Skeletal muscle satellite cell (primary cell): ENCODE measurements around the gene PET100.
A peak's percentile ranks its signal among the peaks of the same experiment; 100 is the strongest.

ENCODE experiments used
- H3K27me3 ChIP-seq: 2 replicates; pipeline ENCODE4 v1.7.0; 2013; ENCODE audit warnings: low read length; ENCODE audit not compliant: control insufficient read depth, insufficient read depth
- H3K36me3 ChIP-seq: 2 replicates; pipeline ENCODE4 v1.7.0; 2013; ENCODE audit warnings: mild to moderate bottlenecking, control low read depth, low read length; ENCODE audit not compliant: insufficient read depth
- H3K4me1 ChIP-seq: 2 replicates; pipeline ENCODE4 v1.7.0; 2013; ENCODE audit warnings: low read length; ENCODE audit not compliant: control insufficient read depth, insufficient read depth
- H3K4me2 ChIP-seq: 2 replicates; pipeline ENCODE4 v1.7.0; 2013; ENCODE audit warnings: mild to moderate bottlenecking, low read length
- H3K4me3 ChIP-seq: 2 replicates; pipeline ENCODE4 v1.7.0; 2013; ENCODE audit warnings: low read length
- H3K9ac ChIP-seq: 2 replicates; pipeline ENCODE4 v1.7.0; 2013; ENCODE audit warnings: mild to moderate bottlenecking, low read depth, low read length, moderate library complexity
- H3K9me3 ChIP-seq: replicated peaks from 2 replicates; pipeline ENCODE4 v1.7.0; 2013; ENCODE audit warnings: mild to moderate bottlenecking, control low read depth, low read length

The PET100 gene

GRCh38 chr19:7624810-7625209 is 4.8 kb upstream of the PET100 start:
- Histone ChIP-seq H3K9ac (no peak overlapping the region), H3K36me3 (peaks cover 49% of the 10 kb centered on the region), H3K4me2 (no peak overlapping the region), H3K27me3 (no peaks in the 10 kb centered on the region), H3K9me3 (no peaks in the 10 kb centered on the region), H3K4me1 (peaks cover 7% of the 10 kb centered on the region), H3K4me3 (no peak overlapping the region)

- H3K4me1 ChIP-seq: peaks cover 14% of the 10 kb centered on the region
- H3K9ac ChIP-seq: no peak overlapping the region
- no peaks in the 10 kb centered on the region for H3K27me3 ChIP-seq
- no peak overlapping the region for H3K4me3 ChIP-seq
- no peaks in the 10 kb centered on the region for H3K9me3 ChIP-seq
- H3K4me2 ChIP-seq: no peak overlapping the region
- H3K36me3 ChIP-seq: peaks cover 41% of the 10 kb centered on the region
These were observed 3.7 kb upstream of the PET100 start for GRCh38 chr19:7625763-7626372.

- Histone ChIP-seq H3K36me3 (peaks cover 31% of the 10 kb centered on the region), H3K9ac (no peak overlapping the region), H3K4me3 (no peak overlapping the region), H3K9me3 (no peaks in the 10 kb centered on the region), H3K4me1 (peaks cover 14% of the 10 kb centered on the region), H3K4me2 (no peak overlapping the region), H3K27me3 (no peaks in the 10 kb centered on the region)
These were observed 2.4 kb upstream of the PET100 start for GRCh38 chr19:7627166-7627565.

- Histone ChIP-seq H3K4me2 (peak overlapping the region; percentile 98), H3K4me1 (peaks cover 14% of the 10 kb centered on the region), H3K27me3 (no peaks in the 10 kb centered on the region), H3K9ac (peak overlapping the region; percentile 98), H3K9me3 (no peaks in the 10 kb centered on the region), H3K36me3 (peaks cover 16% of the 10 kb centered on the region), H3K4me3 (peak overlapping the region; percentile 92)
These were observed 843 bp upstream of the PET100 start for GRCh38 chr19:7628589-7629311.

GRCh38 chr19:7631577-7631976 is 2.0 kb downstream of the PET100 start:
- H3K4me1 ChIP-seq: peaks cover 14% of the 10 kb centered on the region
- no peak overlapping the region for H3K4me2 ChIP-seq
- H3K9me3 ChIP-seq: no peaks in the 10 kb centered on the region
- peaks cover 16% of the 10 kb centered on the region for H3K27me3 ChIP-seq
- H3K4me3 ChIP-seq: no peak overlapping the region
- no peak overlapping the region for H3K9ac ChIP-seq
- peaks cover 5% of the 10 kb centered on the region for H3K36me3 ChIP-seq

- Histone ChIP-seq H3K9ac (no peak overlapping the region), H3K4me1 (peaks cover 14% of the 10 kb centered on the region), H3K4me3 (no peak overlapping the region), H3K27me3 (peaks cover 21% of the 10 kb centered on the region), H3K4me2 (no peak overlapping the region), H3K36me3 (no peaks in the 10 kb centered on the region), H3K9me3 (no peaks in the 10 kb centered on the region)
These were observed 3.0 kb downstream of the PET100 start for GRCh38 chr19:7632340-7633203.

GRCh38 chr19:7633698-7634097 is 4.1 kb downstream of the PET100 start, which contains the start of gene PCP2:
PCP2 (minus strand) TSS chr19:7633719; CDS start chr19:7633457, 262 bp downstream.
- peaks cover 8% of the 10 kb centered on the region for H3K4me1 ChIP-seq
- H3K27me3 ChIP-seq: peaks cover 27% of the 10 kb centered on the region
- no peak within 1 kb of the TSS for H3K4me2 ChIP-seq
- no peaks in the 10 kb centered on the region for H3K9me3 ChIP-seq
- no peak within 1 kb of the TSS for H3K4me3 ChIP-seq
- no peak within 1 kb of the TSS for H3K9ac ChIP-seq
- no peaks in the 10 kb centered on the region for H3K36me3 ChIP-seq

- Histone ChIP-seq H3K9ac (no peak overlapping the region), H3K9me3 (no peaks in the 10 kb centered on the region), H3K4me3 (no peak overlapping the region), H3K4me1 (peaks cover 1% of the 10 kb centered on the region), H3K27me3 (peaks cover 27% of the 10 kb centered on the region), H3K36me3 (no peaks in the 10 kb centered on the region), H3K4me2 (no peak overlapping the region)
These were observed 6.1 kb downstream of the PET100 start for GRCh38 chr19:7635670-7636069.

GRCh38 chr19:7636317-7636690 is 6.7 kb downstream of the PET100 start:
- Histone ChIP-seq H3K9me3 (no peaks in the 10 kb centered on the region), H3K4me3 (no peak overlapping the region), H3K4me2 (no peak overlapping the region), H3K4me1 (no peaks in the 10 kb centered on the region), H3K36me3 (no peaks in the 10 kb centered on the region), H3K27me3 (peaks cover 27% of the 10 kb centered on the region), H3K9ac (no peak overlapping the region)

- no peak within 1 kb of the TSS for H3K4me2 ChIP-seq
- H3K9me3 ChIP-seq: no peaks in the 10 kb centered on the region
- peaks cover 27% of the 10 kb centered on the region for H3K27me3 ChIP-seq
- no peaks in the 10 kb centered on the region for H3K4me1 ChIP-seq
- H3K4me3 ChIP-seq: no peak within 1 kb of the TSS
- H3K9ac ChIP-seq: no peak within 1 kb of the TSS
- H3K36me3 ChIP-seq: no peaks in the 10 kb centered on the region
These were observed 7.2 kb downstream of the PET100 start, which contains the start of gene STXBP2 for GRCh38 chr19:7636691-7637373. STXBP2 (plus strand) TSS chr19:7637110; CDS start chr19:7637150, 40 bp downstream.
